Immature natural killer cell (primary cell): ENCODE data around the gene NR4A1. TPM values are rescaled to one million over a fixed set of nuclear protein-coding genes. Genes with fewer than 3 reads are reported as not detected.
A peak's percentile ranks its signal among the peaks of the same experiment; 100 is the strongest.

Experiments
- DNase-seq, 3 donors: peaks; one replicate each; pipeline ENCODE4 v3.0.0; 2022; ENCODE audit warnings: mixed read lengths in 1 of 3
- H3K27ac Mint-ChIP-seq, 6 donors: one replicate each; pipeline ENCODE4 v1.8.0; 2020; ENCODE audit warnings: mixed read lengths in 6 of 6, mild to moderate bottlenecking in 5 of 6, inconsistent platforms in 4 of 6, moderate library complexity in 3 of 6
- H3K27me3 Mint-ChIP-seq, 3 donors: one replicate each; pipeline ENCODE4 v1.8.0; 2020 to 2021; ENCODE audit warnings: low read depth in 3 of 3, mild to moderate bottlenecking in 3 of 3, mixed read lengths in 3 of 3, moderate library complexity in 3 of 3, inconsistent platforms in 1 of 3
- H3K36me3 Mint-ChIP-seq, 3 donors: one replicate each; pipeline ENCODE4 v1.8.0; 2020; ENCODE audit warnings: mixed read lengths in 3 of 3, inconsistent platforms in 2 of 3, mild to moderate bottlenecking in 2 of 3
- H3K4me1 Mint-ChIP-seq, 2 donors: one replicate each; pipeline ENCODE4 v1.8.0; 2020; ENCODE audit warnings: inconsistent platforms in 2 of 2, mild to moderate bottlenecking in 2 of 2, mixed read lengths in 2 of 2, moderate library complexity in 1 of 2
- H3K4me3 Mint-ChIP-seq, 5 donors: one replicate each; pipeline ENCODE4 v1.8.0; 2020; ENCODE audit warnings: mild to moderate bottlenecking in 5 of 5, mixed read lengths in 5 of 5, inconsistent platforms in 3 of 5, moderate library complexity in 3 of 5
- H3K9me3 Mint-ChIP-seq, 6 donors: one replicate each; pipeline ENCODE4 v1.8.0; 2020; ENCODE audit warnings: mild to moderate bottlenecking in 6 of 6, mixed read lengths in 6 of 6, inconsistent platforms in 4 of 6, moderate library complexity in 3 of 6
- polyA plus RNA-seq, 3 donors: library from polyadenylated mRNA; unstranded; fragments of 300-500 nt; fragmentation: Illumina TruSeq; gene quantifications; one replicate each; pipeline ENCODE4 v1.2.3, GENCODE V29; 2021

Gene NR4A1
- polyA plus RNA-seq, 3 donors from 2014 or later: 0.83 to 2.1 (median 1.3) TPM

DNA sequence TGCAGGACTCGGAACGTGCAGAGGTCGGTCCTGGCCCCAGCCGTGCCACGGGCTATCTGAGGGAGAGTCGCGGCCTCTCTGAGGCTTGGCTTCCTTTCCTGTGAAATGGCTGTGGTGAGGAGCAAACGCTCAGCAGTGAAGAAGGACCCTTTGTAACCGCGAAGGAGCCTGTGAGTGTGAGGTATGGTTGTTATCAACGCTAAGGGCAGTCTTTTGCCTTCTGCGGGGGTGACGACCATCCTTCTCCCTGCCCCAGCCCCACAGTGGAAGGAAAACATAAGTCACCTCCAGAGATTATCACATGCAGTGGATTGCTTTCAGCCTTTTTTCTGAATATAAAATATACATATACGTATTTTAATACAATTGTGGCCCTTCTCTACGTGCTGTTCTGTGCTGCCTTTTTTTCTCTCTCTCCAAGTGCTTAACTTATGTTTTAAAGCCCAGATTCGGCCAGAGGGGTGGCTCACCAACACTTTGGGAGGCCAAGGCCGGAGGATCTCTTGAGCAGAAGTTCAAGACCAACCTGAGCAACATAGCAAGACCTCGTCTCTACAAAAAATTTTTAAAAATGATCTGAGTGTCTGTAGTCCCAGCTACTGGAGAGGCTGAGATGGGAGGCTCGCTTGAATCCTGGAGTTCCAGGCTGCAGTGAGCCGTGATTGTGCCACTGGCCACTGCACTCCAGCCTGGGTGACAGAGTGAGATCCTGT, 27.1 kb upstream of the NR4A1 start:
- Mint-ChIP-seq H3K4me3 (peak overlapping the region; percentile 80 to 96 (median 84)), H3K4me1 (peaks cover 34 to 36% of the 10 kb centered on the region in 2 donors), H3K36me3 (no peaks in the 10 kb centered on the region), H3K27me3 (peaks cover 16 to 20% (median 19%) of the 10 kb centered on the region in 3 donors), H3K9me3 (no peaks in the 10 kb centered on the region), H3K27ac (peak overlapping the region; percentile 60 to 94 (median 92))
- no peak for DNase-seq

DNA sequence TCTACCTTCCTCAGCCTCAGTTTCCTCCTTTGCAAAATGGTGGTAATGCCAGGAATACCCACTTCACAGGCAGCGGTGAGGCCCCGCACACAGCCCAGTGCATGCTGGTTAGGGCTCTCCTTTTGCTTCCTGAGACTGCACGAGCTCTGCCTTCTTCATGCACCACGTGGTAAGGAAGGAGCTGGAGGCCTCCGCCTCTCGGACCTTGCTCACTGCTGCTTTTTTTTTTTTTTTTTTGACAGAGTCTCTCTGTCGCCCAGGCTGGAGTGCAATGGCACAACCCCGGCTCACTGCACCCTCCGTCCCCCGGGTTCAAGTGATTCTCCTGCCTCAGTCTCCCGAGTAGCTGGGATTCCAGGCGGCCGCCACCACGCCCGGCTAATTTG, 26.4 kb upstream of the NR4A1 start:
- H3K27me3 Mint-ChIP-seq: peaks cover 14 to 22% (median 16%) of the 10 kb centered on the region in 3 donors
- peaks cover 34 to 36% of the 10 kb centered on the region in 2 donors for H3K4me1 Mint-ChIP-seq
- peak overlapping the region; percentile 84 to 96 (median 89) for H3K4me3 Mint-ChIP-seq
- no peaks in the 10 kb centered on the region for H3K36me3 Mint-ChIP-seq
- no peaks in the 10 kb centered on the region for H3K9me3 Mint-ChIP-seq
- no peak for DNase-seq
- H3K27ac Mint-ChIP-seq: peak overlapping the region; percentile 79 to 98 (median 92)

DNA sequence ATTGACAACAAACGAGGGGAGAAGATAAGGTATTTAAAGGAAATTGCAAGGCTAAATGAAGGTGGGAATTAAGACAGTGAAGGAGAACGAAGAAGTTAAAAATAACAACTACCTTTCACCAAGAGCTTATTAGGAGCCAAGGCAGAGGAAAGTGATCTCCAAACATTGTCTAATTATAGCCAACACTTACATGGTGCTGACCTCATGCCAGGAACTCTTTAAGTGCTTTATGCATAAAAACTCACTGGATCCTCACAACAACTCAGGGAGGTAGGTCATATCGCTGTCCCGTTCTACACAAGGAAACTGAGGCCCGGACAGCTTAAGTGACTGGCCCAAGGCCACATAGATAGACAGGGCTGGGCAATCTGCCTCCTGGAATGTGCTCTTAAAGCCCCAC, 25.0 kb upstream of the NR4A1 start:
- Mint-ChIP-seq H3K4me3 (no peak overlapping the region), H3K27me3 (peaks cover 10 to 22% (median 14%) of the 10 kb centered on the region in 3 donors), H3K36me3 (no peaks in the 10 kb centered on the region), H3K4me1 (peaks cover 24 to 26% of the 10 kb centered on the region in 2 donors), H3K27ac (peak overlapping the region in 5 of 6 donors; percentile 30 to 94 (median 93)), H3K9me3 (no peaks in the 10 kb centered on the region)
- no peak for DNase-seq

DNA sequence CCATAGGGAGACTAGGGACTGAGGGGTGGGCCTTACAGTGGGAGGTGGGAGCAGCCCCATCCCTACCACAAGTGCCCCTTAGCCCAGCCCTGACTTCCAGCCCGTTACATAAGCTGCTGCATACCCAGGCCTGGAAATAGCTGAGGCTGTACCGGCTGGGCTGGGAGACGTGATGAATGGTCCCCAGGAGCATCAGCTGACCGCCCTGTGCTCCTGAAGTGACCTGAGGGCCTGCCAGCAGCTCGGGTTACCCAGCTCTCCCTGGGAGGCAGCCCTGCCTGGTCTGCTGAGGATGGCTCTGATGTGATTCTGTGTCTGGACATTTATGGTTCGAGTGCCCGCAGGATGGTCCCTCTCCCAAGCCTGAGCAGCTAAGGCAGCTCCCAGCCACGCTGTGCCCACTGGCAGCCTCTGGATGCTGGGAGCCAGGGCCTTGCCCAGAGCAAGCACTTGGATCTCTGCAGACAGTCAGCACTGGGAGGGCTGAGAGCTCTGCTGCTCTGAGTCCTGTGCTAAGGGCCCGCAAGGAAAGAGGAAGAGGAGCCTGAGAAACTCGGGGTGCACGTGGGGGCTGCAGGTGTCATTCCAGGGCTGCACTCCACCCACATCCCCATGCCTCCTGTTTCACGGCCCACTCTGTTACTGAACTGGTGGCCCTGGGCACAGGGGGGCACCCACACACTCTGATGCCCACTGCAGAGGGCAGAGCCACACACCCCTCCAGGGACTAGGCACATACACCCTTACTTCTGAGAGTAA, 24.0 kb upstream of the NR4A1 start:
- Mint-ChIP-seq H3K9me3 (no peaks in the 10 kb centered on the region), H3K36me3 (no peaks in the 10 kb centered on the region), H3K27ac (peak overlapping the region in 1 of 6 donors; percentile 53), H3K4me3 (no peak overlapping the region), H3K4me1 (peaks cover 26 to 29% of the 10 kb centered on the region in 2 donors), H3K27me3 (peaks cover 10 to 22% (median 13%) of the 10 kb centered on the region in 3 donors)
- no peak for DNase-seq

DNA sequence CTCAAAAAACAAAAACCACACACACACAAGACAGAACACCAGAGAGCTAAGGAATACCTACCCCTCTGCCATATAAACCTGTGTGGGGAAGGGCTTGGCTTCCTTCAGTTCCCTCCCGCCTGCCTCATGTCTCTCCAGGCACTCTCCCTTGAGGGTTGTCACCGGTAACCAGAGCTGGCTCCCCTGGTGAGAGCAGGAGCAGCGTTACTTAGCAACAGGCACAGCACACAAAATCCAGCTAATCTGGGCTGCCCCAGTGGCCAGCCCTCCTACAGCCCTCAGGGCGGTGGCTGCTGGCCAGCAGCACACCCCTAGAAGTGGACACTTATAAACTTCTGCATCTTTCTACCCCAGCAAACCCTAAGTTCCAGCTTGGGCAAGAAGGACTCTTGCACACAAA, 21.6 kb upstream of the NR4A1 start:
- no peaks in the 10 kb centered on the region for H3K36me3 Mint-ChIP-seq
- peak overlapping the region in 1 of 6 donors; percentile 61 for H3K27ac Mint-ChIP-seq
- H3K4me1 Mint-ChIP-seq: peaks cover 31 to 38% of the 10 kb centered on the region in 2 donors
- H3K4me3 Mint-ChIP-seq: no peak overlapping the region
- peaks cover 7 to 13% (median 7%) of the 10 kb centered on the region in 3 donors for H3K27me3 Mint-ChIP-seq
- DNase-seq: no peak
- H3K9me3 Mint-ChIP-seq: no peaks in the 10 kb centered on the region

DNA sequence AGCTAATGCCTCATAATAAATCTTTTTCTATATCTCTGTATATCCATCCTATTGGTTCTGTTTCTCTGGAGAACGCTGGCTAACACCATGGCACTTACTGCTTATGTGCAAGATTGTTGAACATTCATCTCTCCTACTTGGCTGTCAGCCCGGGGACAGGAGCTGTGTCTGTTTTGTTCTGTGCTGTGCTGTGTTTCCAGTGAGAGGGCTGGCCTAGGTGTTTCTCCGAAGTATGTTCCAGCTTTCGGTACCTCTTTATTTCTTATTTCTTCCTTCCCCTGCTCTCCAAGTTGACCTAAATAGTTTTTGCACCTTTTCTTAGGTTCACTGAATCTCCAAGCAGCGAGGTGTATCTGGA, 18.8 kb upstream of the NR4A1 start:
- H3K36me3 Mint-ChIP-seq: no peaks in the 10 kb centered on the region
- peak overlapping the region; percentile 89 to 96 (median 92) for H3K27ac Mint-ChIP-seq
- H3K27me3 Mint-ChIP-seq: peaks cover 2 to 21% (median 9%) of the 10 kb centered on the region in 3 donors
- peaks cover 19 to 25% of the 10 kb centered on the region in 2 donors for H3K4me1 Mint-ChIP-seq
- no peaks in the 10 kb centered on the region for H3K9me3 Mint-ChIP-seq
- no peak for DNase-seq
- H3K4me3 Mint-ChIP-seq: peak overlapping the region; percentile 75 to 82 (median 78)

DNA sequence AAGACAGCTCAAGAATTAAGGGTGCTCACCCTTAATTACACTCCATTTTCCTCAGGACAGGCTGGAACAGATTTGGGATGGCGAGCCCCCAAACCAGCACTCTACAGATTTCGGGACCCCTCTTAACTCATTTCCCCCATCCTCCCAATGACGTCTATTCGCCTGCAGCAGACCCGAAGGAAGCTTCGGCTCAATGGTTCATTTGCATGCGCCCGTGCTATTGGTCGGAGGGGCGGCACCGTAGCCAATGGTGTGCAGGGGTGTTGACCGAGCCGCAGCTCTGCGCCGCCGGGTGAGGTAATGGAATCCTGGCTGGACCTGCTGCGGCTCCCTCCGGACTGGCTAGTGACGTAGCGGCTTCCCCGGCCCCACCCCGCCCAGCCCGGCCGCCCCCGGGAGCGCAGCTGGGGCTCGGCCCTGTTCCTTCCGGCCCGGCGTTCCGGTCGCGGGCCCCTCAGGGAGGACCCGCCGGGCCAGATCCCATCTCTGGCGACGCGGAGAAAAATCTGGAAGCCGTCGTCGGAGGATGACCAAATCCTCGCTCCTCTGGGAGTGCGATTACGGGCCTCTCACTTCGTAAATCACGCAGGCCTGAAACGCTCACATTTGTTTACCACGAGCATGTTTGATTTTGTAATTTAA, 18.3 kb upstream of the NR4A1 start:
- peak overlapping the region; percentile 75 to 84 (median 80) for H3K4me3 Mint-ChIP-seq
- DNase-seq: peak; percentile 88
- H3K9me3 Mint-ChIP-seq: no peaks in the 10 kb centered on the region
- H3K27ac Mint-ChIP-seq: peak overlapping the region; percentile 89 to 96 (median 92)
- H3K36me3 Mint-ChIP-seq: no peaks in the 10 kb centered on the region
- H3K27me3 Mint-ChIP-seq: peaks cover 2 to 21% (median 9%) of the 10 kb centered on the region in 3 donors
- H3K4me1 Mint-ChIP-seq: peaks cover 19 to 25% of the 10 kb centered on the region in 2 donors

DNA sequence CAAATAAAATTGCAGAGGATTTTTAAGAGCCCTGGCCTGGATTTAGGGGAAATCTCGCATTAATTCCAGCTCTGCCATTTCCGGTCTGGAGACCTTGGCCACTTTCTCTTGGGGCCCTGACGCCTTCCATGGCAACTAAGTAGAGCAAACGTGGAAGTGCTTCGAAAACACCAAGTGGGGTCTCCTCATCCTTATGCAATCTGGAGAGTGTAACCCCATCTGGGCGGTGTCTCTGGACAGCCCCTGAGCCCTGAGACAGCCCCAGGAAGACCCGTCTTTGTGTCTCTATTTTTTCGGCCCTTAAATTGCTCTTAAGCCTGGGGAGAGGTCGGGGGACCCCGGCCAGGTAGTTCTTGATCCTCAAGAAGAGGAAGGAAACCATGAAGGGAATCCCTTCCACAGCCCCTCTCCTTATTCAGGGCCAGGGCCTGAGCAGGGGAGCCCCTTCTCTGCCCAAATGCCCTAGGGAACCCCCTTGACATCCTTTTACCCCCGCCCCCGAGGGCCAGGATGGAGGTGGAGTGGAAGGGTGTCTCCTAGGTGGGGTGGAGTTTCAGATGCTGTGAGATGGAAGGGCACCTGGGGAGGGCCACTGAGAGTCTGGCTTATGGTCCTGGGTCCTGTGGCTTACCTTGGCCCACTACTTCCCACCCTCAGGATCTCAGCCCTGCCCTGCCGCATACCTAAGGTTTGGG, 17.6 kb upstream of the NR4A1 start:
- Mint-ChIP-seq H3K4me1 (peaks cover 23 to 30% of the 10 kb centered on the region in 2 donors), H3K9me3 (no peaks in the 10 kb centered on the region), H3K4me3 (peak overlapping the region; percentile 73 to 84 (median 76)), H3K36me3 (no peaks in the 10 kb centered on the region), H3K27me3 (peaks cover 5 to 24% (median 11%) of the 10 kb centered on the region in 3 donors), H3K27ac (peak overlapping the region; percentile 78 to 94 (median 88))
- DNase-seq: no peak

DNA sequence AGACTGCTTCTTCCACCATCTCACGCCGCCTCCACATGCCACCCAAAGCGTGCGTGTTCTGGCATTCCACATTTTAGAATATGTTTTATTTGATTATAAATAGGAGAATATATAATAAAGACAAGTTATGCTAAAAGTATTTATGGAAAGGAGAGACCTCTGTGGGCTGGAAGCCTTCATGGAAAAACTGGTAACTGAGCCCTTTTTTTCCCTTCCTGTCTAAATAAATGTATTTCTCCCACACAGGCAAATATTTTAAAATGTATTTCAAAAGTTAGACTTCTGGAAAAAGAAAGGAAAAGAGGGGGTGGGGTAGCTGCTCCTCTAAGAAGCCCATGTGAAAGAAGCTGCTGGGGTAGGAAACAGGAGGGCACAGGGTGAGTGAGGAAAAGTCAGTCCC, 16.1 kb upstream of the NR4A1 start:
- peak overlapping the region in 5 of 6 donors; percentile 65 to 94 (median 85) for H3K27ac Mint-ChIP-seq
- H3K27me3 Mint-ChIP-seq: peaks cover 7 to 23% (median 10%) of the 10 kb centered on the region in 3 donors
- H3K36me3 Mint-ChIP-seq: no peaks in the 10 kb centered on the region
- H3K4me3 Mint-ChIP-seq: peak overlapping the region in 1 of 5 donors; percentile 28
- peaks cover 23 to 35% of the 10 kb centered on the region in 2 donors for H3K4me1 Mint-ChIP-seq
- no peak for DNase-seq
- no peaks in the 10 kb centered on the region for H3K9me3 Mint-ChIP-seq

DNA sequence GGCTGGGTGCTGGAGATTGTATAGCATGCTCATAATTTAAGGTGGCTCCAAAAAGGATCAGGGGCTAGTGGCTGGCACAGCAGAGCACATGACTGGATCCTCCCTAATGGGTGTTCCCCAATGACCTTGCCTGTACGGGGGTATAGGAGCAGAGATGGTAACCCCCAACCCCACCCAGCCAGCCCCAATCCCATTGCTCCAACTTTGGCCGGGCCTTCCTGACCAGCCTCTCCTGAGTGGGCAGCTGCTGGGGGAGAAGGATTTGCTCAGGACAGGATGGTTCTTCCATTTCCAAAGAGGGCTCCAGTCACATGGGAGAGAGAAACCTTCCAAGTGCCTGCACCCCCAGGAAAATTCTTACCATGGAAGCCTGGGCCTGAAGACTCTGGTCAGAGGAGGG, 15.3 kb upstream of the NR4A1 start:
- H3K4me1 Mint-ChIP-seq: peaks cover 23 to 35% of the 10 kb centered on the region in 2 donors
- no peaks in the 10 kb centered on the region for H3K36me3 Mint-ChIP-seq
- peak overlapping the region; percentile 17 to 94 (median 86) for H3K27ac Mint-ChIP-seq

DNA sequence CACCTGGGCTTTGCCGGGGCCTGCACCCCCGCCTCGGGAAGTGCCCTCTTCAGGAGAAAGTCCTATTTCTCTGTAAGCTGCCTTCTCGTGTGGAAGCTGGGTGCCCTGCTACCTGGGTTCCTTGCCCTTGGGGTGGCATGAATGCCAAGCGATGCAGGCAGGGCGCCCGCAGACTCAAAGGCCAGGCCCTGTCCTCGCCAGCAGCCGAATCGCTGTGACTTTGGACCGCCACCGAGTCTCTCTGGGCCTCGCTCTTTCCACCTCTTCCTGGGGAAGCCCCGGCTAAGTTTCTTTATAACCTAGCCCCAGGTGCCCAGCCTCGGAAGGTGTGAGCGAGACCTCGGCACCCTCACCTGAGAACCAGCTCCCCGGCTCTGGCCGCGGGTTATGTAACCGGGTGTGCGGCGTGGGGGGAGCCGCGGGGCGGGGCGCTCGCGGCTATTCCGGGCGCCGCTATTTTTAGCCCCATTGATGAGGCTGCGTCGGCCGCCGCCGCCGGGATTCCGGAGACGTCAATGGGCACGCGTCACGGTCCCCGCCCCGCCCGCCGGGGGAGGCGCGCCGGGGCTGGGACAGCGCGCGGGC, 14.6 kb upstream of the NR4A1 start:
- Mint-ChIP-seq H3K4me3 (peak overlapping the region in 4 of 5 donors; percentile 17 to 73 (median 63)), H3K36me3 (no peaks in the 10 kb centered on the region), H3K9me3 (no peaks in the 10 kb centered on the region), H3K27me3 (peaks cover 7 to 23% (median 10%) of the 10 kb centered on the region in 3 donors), H3K27ac (peak overlapping the region in 5 of 6 donors; percentile 67 to 94 (median 87)), H3K4me1 (peaks cover 25 to 38% of the 10 kb centered on the region in 2 donors)
- peak; percentile 85 to 87 (median 86) for DNase-seq

More for the DNA sequence above, 15.3 kb upstream of the NR4A1 start:
- Mint-ChIP-seq H3K9me3 (no peaks in the 10 kb centered on the region), H3K27me3 (peaks cover 7 to 23% (median 10%) of the 10 kb centered on the region in 3 donors), H3K4me3 (peak overlapping the region; percentile 28 to 69 (median 57))
- DNase-seq: no peak

DNA sequence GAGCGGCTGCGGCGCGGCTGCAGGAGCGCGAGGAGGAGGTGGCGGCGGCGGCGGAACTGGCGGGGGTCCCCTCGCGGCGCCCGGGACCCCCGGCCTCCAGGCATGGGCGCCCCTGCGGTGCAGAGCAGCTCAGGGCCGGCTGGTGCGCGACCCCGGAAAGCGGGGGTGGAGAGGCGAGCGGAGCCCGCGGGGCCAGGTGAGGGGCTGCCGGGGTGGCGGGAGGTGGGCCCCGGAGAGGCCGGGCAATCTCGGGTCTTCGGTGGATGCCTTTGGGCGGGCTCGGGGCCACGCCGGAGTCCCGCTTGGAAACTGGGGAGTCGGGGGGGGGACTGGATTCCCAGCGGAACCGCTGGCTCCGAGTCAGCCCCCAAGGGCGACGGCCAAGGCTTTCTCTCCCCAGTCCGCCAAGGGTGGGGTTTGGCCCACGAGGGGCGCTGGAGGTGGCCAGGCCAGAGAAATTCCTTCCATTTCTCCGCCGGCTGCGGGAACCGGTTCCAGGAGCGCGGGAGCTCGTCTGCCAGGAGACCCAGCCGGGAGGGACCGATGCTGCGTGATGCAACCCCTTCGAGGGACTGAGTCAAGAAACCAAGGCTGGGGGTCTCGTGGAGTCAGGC, 13.9 kb upstream of the NR4A1 start:
- Mint-ChIP-seq H3K36me3 (no peaks in the 10 kb centered on the region), H3K27ac (peak overlapping the region in 4 of 6 donors; percentile 31 to 94 (median 63))
- DNase-seq: no peak

More for the DNA sequence above, 13.9 kb upstream of the NR4A1 start:
- Mint-ChIP-seq H3K27me3 (peaks cover 7 to 23% (median 10%) of the 10 kb centered on the region in 3 donors), H3K9me3 (no peaks in the 10 kb centered on the region), H3K4me3 (peak overlapping the region in 3 of 5 donors; percentile 18 to 62 (median 24)), H3K4me1 (peaks cover 31 to 38% of the 10 kb centered on the region in 2 donors)
